ENCODE measurements around the gene AOX1.

- TF ChIP-seq CTCF (IDR thresholded peaks at IDR 0.05; ENCODE audit: low read depth, low read length): no peak
- TF ChIP-seq MAX (IDR thresholded peaks at IDR 0.05; ENCODE audit: low read depth, low read length): no peak
- no peak for TF ChIP-seq POLR2A (IDR thresholded peaks at IDR 0.05; ENCODE audit: extremely low read depth, insufficient read length)
- TF ChIP-seq MYC (IDR thresholded peaks at IDR 0.05; ENCODE audit: low read depth, low read length): no peak
Measured at GRCh38 chr2:200602584-200602983, 16.8 kb downstream of the AOX1 start.
